SK-N-SH (cell line): Measurements from ENCODE around the gene QKI.

ENCODE experiments used
- CHD2 ChIP-seq: fragments of 150-350 bp; IDR thresholded peaks from 2 replicates; pipeline ENCODE4 v1.6.1; 2018; ENCODE audit warnings: low read length; ENCODE audit not compliant: partially characterized antibody
- CTCF ChIP-seq: fragments of 200-600 bp; sonication (generic); IDR thresholded peaks from 2 replicates; pipeline ENCODE4 v1.6.1; 2017; ENCODE audit warnings: antibody characterized with exemption, mild to moderate bottlenecking, moderate library complexity
- ELF1 ChIP-seq: IDR thresholded peaks from 2 replicates; pipeline ENCODE4 v1.4.0; 2012
- EZH2phosphoT487 ChIP-seq: fragments of 200-600 bp; sonication (generic); IDR thresholded peaks from 2 replicates; pipeline ENCODE4 v1.6.1; 2017; ENCODE audit warnings: low read depth, mixed run types, mild to moderate bottlenecking, antibody characterized with exemption, moderate library complexity, borderline replicate concordance
- FOSL2 ChIP-seq: IDR thresholded peaks from 2 replicates; pipeline ENCODE4 v1.4.0; 2012; ENCODE audit warnings: low read depth, mild to moderate bottlenecking, moderate library complexity, borderline replicate concordance
- GATA2 ChIP-seq: sonication (generic); formaldehyde crosslinking; IDR thresholded peaks from 2 replicates; pipeline ENCODE4 v1.5.0; 2020; ENCODE audit warnings: mild to moderate bottlenecking, missing genetic modification reagents
- MAX ChIP-seq: IDR thresholded peaks from 2 replicates; pipeline ENCODE4 v1.4.0; 2012; ENCODE audit warnings: low read depth
- NRF1 ChIP-seq: IDR thresholded peaks from 2 replicates; pipeline ENCODE4 v1.6.1; 2012; ENCODE audit warnings: low read depth, mild to moderate bottlenecking, low read length
- POLR2AphosphoS5 ChIP-seq: IDR thresholded peaks from 2 replicates; pipeline ENCODE4 v1.6.1; 2012; ENCODE audit warnings: low read depth, low read length
- RXRA ChIP-seq: IDR thresholded peaks from 2 replicates; pipeline ENCODE4 v1.4.0; 2012; ENCODE audit warnings: low read depth, mild to moderate bottlenecking, borderline replicate concordance

GRCh38 chr6:163531122-163531521 lies 116.6 kb downstream of the QKI start:
- TF ChIP-seq CTCF, result no peak
- TF ChIP-seq MAX, result no peak
- TF ChIP-seq POLR2AphosphoS5, result no peak
- no peak for TF ChIP-seq RXRA
- TF ChIP-seq GATA2 (CRISPR knock-in tag), result no peak
- TF ChIP-seq FOSL2, result no peak
- no peak for TF ChIP-seq NRF1
- no peak for TF ChIP-seq ELF1
- no peak for TF ChIP-seq EZH2phosphoT487
- TF ChIP-seq CHD2, result no peak
